ENCODE data around the gene BLOC1S5.

GRCh38 chr6:8043221-8043620 lies 21.0 kb downstream of the BLOC1S5 start:
- no peak for TF ChIP-seq CTCF (conservative IDR thresholded peaks at IDR 0.05; ENCODE audit: low read depth, low read length)
- TF ChIP-seq EZH2phosphoT487 (IDR thresholded peaks at IDR 0.05; ENCODE audit: borderline replicate concordance, low read length): no peak
